K562 (cell line): ENCODE results near the gene USP11. TPM values are rescaled to one million over a fixed set of nuclear protein-coding genes. Genes with fewer than 3 reads are reported as not detected.

Experiments
- CEBPZ ChIP-seq: fragments of 150-350 bp; IDR thresholded peaks from 2 replicates; pipeline ENCODE4 v1.6.1; 2014; ENCODE audit warnings: low read depth, mild to moderate bottlenecking, low read length, borderline replicate concordance
- CTBP1 ChIP-seq: fragments of 450-650 bp; IDR thresholded peaks from 2 replicates; pipeline ENCODE4 v1.6.1; 2016; ENCODE audit warnings: borderline replicate concordance
- HBP1 ChIP-seq: fragments of 450-650 bp; formaldehyde crosslinking; IDR thresholded peaks from 2 replicates; pipeline ENCODE4 v1.4.0; 2022; ENCODE audit warnings: missing genetic modification characterization
- JUND ChIP-seq, 2 experiments: IDR thresholded peaks; 2 replicates in 1 of 2; 3 replicates in 1 of 2; pipeline ENCODE4 v1.6.1; 2011; ENCODE audit warnings: borderline replicate concordance in 2 of 2, low read depth in 2 of 2, low read length in 2 of 2, improper control_type of control experiment in 1 of 2, missing biosample characterization in 1 of 2, missing genetic modification characterization in 1 of 2, missing genetic modification reagents in 1 of 2
- NBN ChIP-seq: fragments of 450-650 bp; IDR thresholded peaks from 2 replicates; pipeline ENCODE4 v1.6.1; 2016; ENCODE audit warnings: low read depth, mild to moderate bottlenecking
- NR1H2 ChIP-seq: sonication (generic); formaldehyde crosslinking; IDR thresholded peaks from 2 replicates; pipeline ENCODE4 v1.4.0; 2020; ENCODE audit warnings: mild to moderate bottlenecking, missing genetic modification reagents
- TFAP4 ChIP-seq: sonication (generic); formaldehyde crosslinking; IDR thresholded peaks from 2 replicates; pipeline ENCODE4 v1.8.0; 2022; ENCODE audit warnings: missing genetic modification reagents, mild to moderate bottlenecking, moderate library complexity, borderline replicate concordance
- ZFPM2 ChIP-seq: fragments of 250-450 bp; sonication (Bioruptor Pico); IDR thresholded peaks from 2 replicates; pipeline ENCODE4 v1.5.1; 2022; ENCODE audit warnings: mild to moderate bottlenecking
- ZNF143 ChIP-seq: sonication (generic); formaldehyde crosslinking; IDR thresholded peaks from 2 replicates; pipeline ENCODE4 v1.9.0; 2022; ENCODE audit warnings: mild to moderate bottlenecking, missing genetic modification reagents
- ZNF407 ChIP-seq: fragments of 450-650 bp; IDR thresholded peaks from 2 replicates; pipeline ENCODE4 v1.6.1; 2016; ENCODE audit warnings: low read depth
- ZNF511 ChIP-seq: sonication (generic); formaldehyde crosslinking; IDR thresholded peaks from 2 replicates; pipeline ENCODE4 v1.8.0; 2022; ENCODE audit warnings: mild to moderate bottlenecking, missing genetic modification reagents
- polyA plus RNA-seq, 8 experiments: library from polyadenylated mRNA; depleted of rRNA in 4 of 8; stranded (reverse) in 5 of 8; unstranded in 3 of 8; fragments of >200 nt; fragmentation: Nextera tagmentation in 2 of 8; fragmentation: Illumina TruSeq in 1 of 8; extraction: Ambion mirVana in 2 of 8; extraction: Trizol in 1 of 8; gene quantifications; 2 replicates each; pipeline versions ENCODE4 v1.2.1 to v1.2.3, GENCODE V29; 2011 to 2014; ENCODE audit warnings: inconsistent platforms in 1 of 8, missing spikeins in 1 of 8
- total RNA-seq, 7 experiments: library from RNA; depleted of rRNA in 6 of 7; stranded (reverse); fragments of >200 nt in 6 of 7; fragmentation: Illumina TruSeq in 2 of 7; extraction: Trizol in 2 of 7; gene quantifications; 2 replicates each; pipeline versions ENCODE4 v1.2.1 to v1.2.3, GENCODE V29; 2011 to 2021; ENCODE audit warnings: low replicate concordance in 1 of 7

The USP11 gene
- total and polyA plus RNA-seq, 9 of the 15 experiments (the other 6 are each of a cell fraction or from before 2014, with no cell fraction given) = 2.5 to 29.0 (median 11.7) TPM

- TF ChIP-seq ZNF407 = no peak
- TF ChIP-seq ZNF143 (CRISPR knock-in tag) = peak; percentile 83
- no peak for TF ChIP-seq ZFPM2
- no peak for TF ChIP-seq ZNF511 (CRISPR knock-in tag)
- no peak for TF ChIP-seq NR1H2 (CRISPR knock-in tag)
- TF ChIP-seq NBN = no peak
- TF ChIP-seq TFAP4 = peak; percentile 24; the same call in 1 of the 2 replicates
- no peak for TF ChIP-seq HBP1 (CRISPR knock-in tag)
- TF ChIP-seq JUND (IDR thresholded peaks at IDR 0.05; ENCODE audit: borderline replicate concordance, low read depth, low read length) = peak; percentile 92
- no peak for TF ChIP-seq JUND (tag; IDR thresholded peaks at IDR 0.05; ENCODE audit: borderline replicate concordance, low read depth, low read length)
- TF ChIP-seq CTBP1 = no peak
- TF ChIP-seq CEBPZ = no peak
Observed at GRCh38 chrX:47190445-47191269, 42.2 kb upstream of the USP11 start (continued).
